Measurements from ENCODE around the gene EPS8L3.

DNA sequence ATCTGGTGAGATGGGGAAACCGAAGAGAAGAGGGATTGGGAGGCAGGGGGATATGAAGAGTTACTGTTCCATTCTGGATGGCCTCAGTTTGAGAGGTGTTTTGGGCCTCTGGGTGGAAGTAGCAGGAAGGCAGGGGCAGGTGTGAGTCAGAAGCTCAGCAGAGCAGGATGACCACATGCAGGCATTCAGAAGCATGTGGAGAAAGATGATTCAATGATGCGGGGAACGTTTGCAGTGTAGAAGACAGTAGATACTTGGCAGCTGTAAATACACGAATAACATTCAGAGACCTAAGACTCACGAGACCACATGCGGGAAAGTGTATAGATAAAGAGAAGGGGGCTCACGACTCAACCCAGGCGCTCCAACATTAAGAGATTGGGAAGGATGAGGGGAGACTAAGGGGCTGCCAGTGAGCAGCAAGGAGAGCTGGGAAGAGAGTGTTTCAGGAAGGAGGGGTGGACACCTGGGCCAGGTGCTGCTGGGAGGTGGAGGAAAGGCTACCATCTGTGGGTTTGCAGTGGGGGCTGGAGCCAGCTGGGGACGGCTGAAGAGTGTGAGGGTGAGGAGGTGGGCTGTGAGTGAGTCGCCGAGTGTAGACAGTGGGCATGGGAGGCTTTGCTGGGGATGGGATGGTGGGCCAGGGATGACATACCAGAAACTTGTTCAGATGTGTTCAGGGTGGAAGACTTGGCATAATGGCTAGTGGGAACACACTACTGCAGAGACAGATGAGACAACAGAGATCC, 5.8 kb upstream of the EPS8L3 start:
- no peak for TF ChIP-seq TCF12 (IDR thresholded peaks at IDR 0.05; ENCODE audit: low read depth, low read length)
- no peak for TF ChIP-seq CHD2 (IDR thresholded peaks at IDR 0.05; ENCODE audit: low read length)
- TF ChIP-seq EP300 (IDR thresholded peaks at IDR 0.05; ENCODE audit: borderline replicate concordance in 1 of 2, low read depth in 2 of 2, low read length in 2 of 2): no peak
- no peak for TF ChIP-seq CTCF (IDR thresholded peaks at IDR 0.05; ENCODE audit: control extremely low read depth in 1 of 3, insufficient read depth in 1 of 3, low read depth in 1 of 3, low read length in 3 of 3)
- TF ChIP-seq POLR2A (IDR thresholded peaks at IDR 0.05; ENCODE audit: control extremely low read depth in 1 of 2, low read depth in 2 of 2, low read length in 2 of 2): no peak
- no peak for TF ChIP-seq RAD21 (IDR thresholded peaks at IDR 0.05 in 1 of 2, conservative IDR thresholded peaks at IDR 0.05 in 1 of 2; ENCODE audit: low read depth in 2 of 2, low read length in 2 of 2)
- no peak for TF ChIP-seq EZH2 (IDR thresholded peaks at IDR 0.05; ENCODE audit: low read depth, low read length, severe bottlenecking)
- TF ChIP-seq POLR2AphosphoS5 (IDR thresholded peaks at IDR 0.05; ENCODE audit: low read depth, low read length): no peak
- TF ChIP-seq NANOG (IDR thresholded peaks at IDR 0.05; ENCODE audit: insufficient read depth, low read depth, low read length, poor library complexity, severe bottlenecking): no peak
- TF ChIP-seq CREB1 (IDR thresholded peaks at IDR 0.05): no peak
- TF ChIP-seq GABPA (IDR thresholded peaks at IDR 0.05; ENCODE audit: borderline replicate concordance, insufficient read depth, low read length): no peak

All from H1 (cell line).